GM21529 (cell line): ENCODE measurements around the gene LTBP4.
"Not testable (repeated sequence)": the region's sequence is repeated elsewhere in the genome, so short reads cannot be mapped to it uniquely, and the experiment has no call there.

Experiments used
- ATAC-seq: cut with Tn5 transposase; IDR thresholded peaks from one replicate; pipeline ENCODE4 v1.9.1; 2021; ENCODE audit not compliant: unreplicated experiment

LTBP4 gene

DNA sequence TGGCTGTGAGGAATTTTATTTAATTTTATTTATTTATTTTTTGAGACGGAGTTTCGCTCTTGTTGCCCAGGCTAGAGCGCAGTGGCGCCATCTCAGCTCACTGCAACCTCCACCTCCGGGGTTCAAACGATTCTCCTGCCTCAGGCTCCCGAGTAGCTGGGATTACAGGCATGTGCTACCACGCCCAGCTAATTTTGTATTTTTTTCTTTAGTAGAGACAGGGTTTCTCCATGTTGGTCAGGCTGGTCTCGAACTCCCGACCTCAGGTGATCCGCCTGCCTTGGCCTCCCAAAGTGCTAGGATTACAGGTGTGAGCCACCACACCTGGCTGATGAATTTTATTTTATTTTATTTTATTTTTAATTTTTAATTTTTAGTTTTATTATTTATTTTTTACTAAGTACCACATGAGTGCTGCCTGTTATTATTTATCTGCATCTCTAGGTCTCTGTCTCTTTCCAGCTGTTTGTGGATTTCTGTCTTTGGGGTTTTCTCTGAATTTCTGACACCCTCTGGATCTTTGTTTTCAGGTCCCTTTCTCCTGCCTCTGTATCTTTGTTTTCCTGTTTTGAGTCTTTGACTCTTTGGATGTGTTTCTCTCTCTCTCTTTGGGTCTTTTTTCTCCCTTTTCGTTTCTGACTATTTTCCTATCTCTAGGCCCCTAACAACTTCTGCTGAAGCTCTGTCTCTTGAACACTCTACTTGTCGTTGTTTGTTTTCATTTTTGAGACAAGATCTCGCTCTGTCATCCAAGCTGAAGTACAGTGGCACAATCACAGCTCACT, 23.4 kb downstream of the LTBP4 start:
- not testable (repeated sequence) for ATAC-seq

DNA sequence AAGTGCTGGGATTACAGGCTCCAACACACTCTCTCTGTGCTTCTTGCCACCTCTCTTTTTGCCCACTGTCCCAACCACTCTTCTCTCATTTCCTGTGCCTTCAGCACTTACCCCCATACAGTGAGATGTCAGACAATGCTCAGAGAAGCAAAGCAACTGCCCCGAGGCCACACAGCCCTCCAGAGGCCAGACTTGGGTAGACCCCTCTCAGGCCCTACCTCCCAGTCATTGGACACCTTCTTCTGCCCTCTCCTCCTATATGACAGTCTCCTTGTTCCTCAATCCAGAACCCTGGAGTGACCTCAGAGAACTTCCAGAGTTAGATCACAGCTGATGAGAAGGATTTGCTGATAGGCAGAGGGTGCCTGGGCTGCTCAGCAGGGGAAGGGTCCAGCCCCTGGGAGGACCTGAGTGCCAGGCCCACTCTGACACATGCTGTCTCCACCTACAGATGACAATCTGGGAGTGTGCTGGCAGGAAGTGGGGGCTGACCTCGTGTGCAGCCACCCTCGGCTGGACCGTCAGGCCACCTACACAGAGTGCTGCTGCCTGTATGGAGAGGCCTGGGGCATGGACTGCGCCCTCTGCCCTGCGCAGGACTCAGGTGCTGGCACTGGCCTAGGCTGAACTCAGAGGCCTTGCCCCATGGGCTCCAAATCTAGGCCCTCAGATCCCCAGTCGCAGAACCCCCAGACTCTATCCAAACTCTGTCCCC, 24.4 kb downstream of the LTBP4 start:
- ATAC-seq, result no peak

DNA sequence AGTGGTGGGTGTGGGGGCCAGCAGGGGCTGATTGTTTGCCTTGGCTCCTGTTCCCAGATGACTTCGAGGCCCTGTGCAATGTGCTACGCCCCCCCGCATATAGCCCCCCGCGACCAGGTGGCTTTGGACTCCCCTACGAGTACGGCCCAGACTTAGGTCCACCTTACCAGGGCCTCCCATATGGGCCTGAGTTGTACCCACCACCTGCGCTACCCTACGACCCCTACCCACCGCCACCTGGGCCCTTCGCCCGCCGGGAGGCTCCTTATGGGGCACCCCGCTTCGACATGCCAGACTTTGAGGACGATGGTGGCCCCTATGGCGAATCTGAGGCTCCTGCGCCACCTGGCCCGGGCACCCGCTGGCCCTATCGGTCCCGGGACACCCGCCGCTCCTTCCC, 25.7 kb downstream of the LTBP4 start:
- ATAC-seq, result no peak

- ATAC-seq, result no peak
Observed at GRCh38 chr19:40627486-40628279, 26.5 kb downstream of the LTBP4 start.

GRCh38 chr19:40629346-40629745, 28.2 kb downstream of the LTBP4 start:
- no peak for ATAC-seq

- ATAC-seq, result no peak
Observed at GRCh38 chr19:40630571-40631160, 29.5 kb downstream of the LTBP4 start.

DNA sequence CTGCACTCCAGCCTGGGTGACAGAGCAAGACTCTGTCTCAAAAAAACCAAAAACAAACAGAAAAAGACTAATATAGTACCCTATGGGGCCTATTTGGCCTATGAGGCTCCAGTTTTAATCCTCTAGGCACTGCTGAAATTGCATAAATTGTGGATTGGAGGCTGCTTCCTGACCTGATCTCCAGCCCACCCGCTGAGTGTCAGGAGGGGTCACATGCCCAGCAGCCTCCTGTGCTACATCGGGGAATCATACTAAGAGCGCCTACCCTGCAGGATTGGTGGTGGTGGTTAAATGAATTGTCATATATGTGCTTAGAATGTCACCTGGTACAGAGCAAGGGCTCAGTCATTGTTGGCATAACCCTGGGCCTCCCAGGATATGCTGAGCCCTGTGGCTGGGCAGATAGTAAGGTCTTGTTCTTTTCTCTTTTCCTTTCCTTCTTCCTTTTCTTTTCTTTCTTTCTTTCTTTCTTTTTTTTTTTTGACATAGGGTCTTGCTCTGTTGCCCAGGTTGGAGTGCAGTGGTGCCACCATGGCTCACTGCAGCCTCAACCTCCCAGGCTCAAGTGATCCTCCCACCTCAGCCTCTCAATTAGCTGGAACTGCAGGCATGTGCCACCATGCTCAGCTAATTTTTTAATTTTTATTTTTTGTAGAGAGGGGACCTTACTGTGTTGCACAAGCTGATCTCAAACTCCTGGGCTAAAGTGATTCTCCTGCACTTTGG, 31.3 kb downstream of the LTBP4 start:
- no peak for ATAC-seq

DNA sequence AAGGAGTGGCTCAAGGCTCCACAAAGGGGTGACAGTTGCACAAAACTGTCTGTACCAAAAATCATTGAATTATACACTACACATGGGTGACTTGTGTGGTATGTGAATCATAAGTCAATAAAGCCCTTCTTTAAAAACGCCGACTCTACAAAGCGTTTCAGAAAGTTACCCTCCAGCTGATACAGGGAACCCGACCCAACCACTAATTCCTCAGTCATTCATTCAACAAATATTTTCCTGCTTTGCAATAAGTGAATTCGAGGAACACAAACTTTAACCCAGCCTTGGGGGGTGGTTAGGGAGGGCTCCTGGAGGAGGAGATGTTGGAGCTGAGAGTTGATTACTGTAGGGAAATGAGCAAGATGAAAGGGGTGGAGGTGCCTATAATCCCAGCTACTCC, 32.0 kb downstream of the LTBP4 start:
- ATAC-seq, result no peak

DNA sequence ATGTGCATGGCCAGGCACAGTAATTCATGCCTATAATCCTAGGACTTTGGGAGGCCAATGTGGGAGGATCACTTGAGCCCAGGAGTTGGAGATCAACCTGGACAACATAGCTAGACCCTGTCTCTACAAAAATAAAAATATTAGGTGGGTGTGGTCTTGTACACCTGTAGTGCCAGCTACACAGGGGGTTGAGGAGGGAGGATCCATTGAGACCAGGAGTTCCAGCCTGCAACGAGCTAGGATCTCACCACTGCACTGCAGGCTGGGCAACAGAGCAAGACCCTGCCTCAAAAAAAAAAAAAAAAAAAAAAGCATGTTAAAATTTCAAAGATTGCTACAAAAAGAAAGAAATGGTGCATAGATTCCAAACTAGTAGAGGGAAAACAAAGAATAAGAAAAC, 37.2 kb downstream of the LTBP4 start:
- no peak for ATAC-seq

- ATAC-seq, result no peak
Observed at GRCh38 chr19:40639638-40639982, 38.4 kb downstream of the LTBP4 start.

- ATAC-seq, result no peak
Observed at GRCh38 chr19:40640744-40641143, 39.6 kb downstream of the LTBP4 start.

- ATAC-seq, result no peak
Observed at GRCh38 chr19:40641281-40641680, 40.1 kb downstream of the LTBP4 start.

DNA sequence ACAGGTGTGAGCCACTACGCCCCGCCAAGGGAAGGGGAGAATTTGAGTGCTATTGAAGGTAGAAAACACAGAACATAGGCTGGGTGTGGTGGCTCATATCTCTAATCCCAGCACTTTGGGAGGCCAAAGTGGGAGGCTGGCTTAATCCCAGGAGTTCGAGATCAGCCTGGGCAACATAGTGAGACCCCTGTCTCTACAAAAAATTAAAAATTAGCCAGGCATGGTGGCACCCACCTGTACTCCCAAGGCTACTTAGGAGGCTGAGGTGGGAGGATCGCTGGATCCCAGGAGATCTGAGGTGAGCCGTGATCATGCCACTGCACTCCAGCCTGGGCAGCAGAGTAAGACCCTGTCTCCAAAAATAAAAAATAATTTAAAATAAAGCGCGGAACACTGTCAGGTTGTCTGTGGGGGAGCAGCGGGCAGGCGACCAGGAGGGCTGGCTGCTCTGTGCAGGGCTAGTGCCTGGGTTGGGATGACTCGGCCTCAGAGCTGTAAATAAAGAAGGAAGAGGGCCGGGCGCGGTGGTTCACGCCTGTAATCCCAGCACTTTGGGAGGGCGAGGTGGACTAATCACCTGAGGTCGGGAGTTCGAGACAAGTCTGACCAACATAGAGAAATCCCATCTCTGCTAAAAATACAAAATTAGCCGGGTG, 41.0 kb downstream of the LTBP4 start:
- ATAC-seq, result no peak

- ATAC-seq, result no peak
Observed at GRCh38 chr19:40642757-40643305, 41.7 kb downstream of the LTBP4 start.

- no peak for ATAC-seq
Observed at GRCh38 chr19:40646743-40647254, 45.6 kb downstream of the LTBP4 start.

GRCh38 chr19:40649903-40650675, 48.9 kb downstream of the LTBP4 start:
- not testable (repeated sequence) for ATAC-seq

DNA sequence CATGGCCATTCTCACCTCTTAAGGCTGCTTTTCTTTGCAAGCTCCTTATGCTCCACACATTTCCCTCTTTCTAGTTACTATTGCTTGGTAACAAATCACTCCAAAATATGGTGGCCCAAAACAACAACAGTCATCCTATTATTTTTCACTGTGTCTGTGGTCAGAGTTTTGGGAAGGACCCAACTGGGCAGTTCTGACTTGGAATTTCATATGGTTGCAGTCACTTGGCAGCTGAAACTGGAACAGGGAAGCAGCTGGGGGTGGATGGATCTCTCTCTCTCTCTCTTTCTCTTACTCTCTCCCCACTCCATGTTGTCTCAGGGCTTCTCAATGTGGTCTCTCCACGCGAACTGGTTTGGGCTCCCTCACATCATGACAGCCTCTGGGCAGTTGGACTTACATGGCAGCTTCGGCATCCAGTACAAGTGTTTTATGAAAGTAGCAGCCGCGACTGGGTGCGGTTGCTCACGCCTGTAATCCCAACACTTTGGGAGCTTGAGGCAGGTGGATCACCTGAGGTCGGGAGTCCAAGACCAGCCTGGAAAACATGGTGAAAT, 49.7 kb downstream of the LTBP4 start:
- no peak for ATAC-seq

DNA sequence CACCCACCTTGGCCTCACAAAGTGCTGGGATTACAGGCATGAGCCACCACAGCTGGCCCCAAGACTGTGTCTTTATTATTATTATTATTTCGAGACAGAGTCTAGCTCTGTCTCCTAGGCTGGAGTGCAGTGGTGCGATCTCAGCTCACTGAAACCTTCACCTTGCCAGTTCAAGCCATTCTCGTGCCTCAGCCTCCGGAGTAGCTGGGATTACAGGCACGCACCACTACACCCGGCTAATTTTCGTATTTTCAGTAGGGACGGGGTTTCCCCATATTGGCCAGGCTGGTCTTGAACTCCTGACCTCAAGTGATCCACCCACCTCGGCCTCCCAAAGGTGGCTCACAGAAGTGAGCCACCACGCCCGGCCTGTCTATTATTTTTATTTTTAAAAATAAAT, 51.1 kb downstream of the LTBP4 start:
- not testable (repeated sequence) for ATAC-seq

GRCh38 chr19:40655684-40656083, 54.5 kb downstream of the LTBP4 start:
- not testable (repeated sequence) for ATAC-seq
